Measurements from ENCODE around the gene VPS33B. TPM values are rescaled to one million over a fixed set of nuclear protein-coding genes. Genes with fewer than 3 reads are reported as not detected.

VPS33B gene
- total and polyA plus RNA-seq, 2 of the 13 experiments (the other 11 are each of a cell fraction or from before 2014, with no cell fraction given), result 15.8 to 16.5 TPM

DNA sequence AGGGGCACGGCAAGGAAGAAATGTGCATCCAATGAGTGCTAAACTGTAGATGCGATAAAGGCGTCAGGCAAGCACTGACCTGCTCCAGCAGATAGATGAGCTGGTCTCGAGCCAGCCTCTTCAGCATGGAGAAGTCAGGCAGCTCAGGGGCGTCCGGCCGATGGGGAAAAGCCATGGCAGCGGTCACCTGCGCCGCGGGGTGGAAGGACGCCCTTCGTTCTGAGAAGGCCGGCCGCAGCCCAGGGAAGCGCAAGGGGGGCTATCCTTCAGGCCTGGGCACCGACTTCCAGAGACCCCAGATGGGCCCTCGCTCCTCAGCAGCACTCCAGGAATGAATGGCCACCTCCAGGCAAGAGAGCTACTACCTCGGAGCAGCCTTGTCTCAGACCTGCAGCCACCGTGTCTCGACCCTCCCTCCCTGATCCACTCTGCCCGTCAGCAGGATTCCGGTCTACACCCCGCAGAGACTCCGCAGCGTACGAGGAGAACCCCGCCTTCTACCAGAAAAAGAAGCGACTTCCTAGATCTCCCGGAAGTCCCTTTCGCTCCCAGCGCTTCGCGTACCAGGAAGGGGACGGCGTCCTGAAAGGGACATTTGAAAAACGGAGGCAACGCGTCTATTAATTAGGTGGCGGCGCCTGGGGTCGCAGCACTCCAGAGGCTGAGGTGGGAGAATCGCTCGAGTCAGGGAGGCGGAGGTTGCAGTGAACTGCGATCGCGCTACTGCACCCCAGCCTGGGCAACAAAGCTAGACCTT is at the start of gene VPS33B (continued):
- TF ChIP-seq, protein P1, sequence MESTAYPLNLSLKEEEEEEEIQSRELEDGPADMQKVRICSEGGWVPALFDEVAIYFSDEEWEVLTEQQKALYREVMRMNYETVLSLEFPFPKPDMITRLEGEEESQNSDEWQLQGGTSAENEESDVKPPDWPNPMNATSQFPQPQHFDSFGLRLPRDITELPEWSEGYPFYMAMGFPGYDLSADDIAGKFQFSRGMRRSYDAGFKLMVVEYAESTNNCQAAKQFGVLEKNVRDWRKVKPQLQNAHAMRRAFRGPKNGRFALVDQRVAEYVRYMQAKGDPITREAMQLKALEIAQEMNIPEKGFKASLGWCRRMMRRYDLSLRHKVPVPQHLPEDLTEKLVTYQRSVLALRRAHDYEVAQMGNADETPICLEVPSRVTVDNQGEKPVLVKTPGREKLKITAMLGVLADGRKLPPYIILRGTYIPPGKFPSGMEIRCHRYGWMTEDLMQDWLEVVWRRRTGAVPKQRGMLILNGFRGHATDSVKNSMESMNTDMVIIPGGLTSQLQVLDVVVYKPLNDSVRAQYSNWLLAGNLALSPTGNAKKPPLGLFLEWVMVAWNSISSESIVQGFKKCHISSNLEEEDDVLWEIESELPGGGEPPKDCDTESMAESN (CRISPR knock-in tag; conservative IDR thresholded peaks at IDR 0.05), result no peak; the same call in 1 of the 2 replicates
- TF ChIP-seq NR2F2 (IDR thresholded peaks at IDR 0.05; ENCODE audit: borderline replicate concordance, low read depth), result no peak
- TF ChIP-seq NFE2 (CRISPR knock-in tag; IDR thresholded peaks at IDR 0.05), result no peak
- TF ChIP-seq, protein P2, sequence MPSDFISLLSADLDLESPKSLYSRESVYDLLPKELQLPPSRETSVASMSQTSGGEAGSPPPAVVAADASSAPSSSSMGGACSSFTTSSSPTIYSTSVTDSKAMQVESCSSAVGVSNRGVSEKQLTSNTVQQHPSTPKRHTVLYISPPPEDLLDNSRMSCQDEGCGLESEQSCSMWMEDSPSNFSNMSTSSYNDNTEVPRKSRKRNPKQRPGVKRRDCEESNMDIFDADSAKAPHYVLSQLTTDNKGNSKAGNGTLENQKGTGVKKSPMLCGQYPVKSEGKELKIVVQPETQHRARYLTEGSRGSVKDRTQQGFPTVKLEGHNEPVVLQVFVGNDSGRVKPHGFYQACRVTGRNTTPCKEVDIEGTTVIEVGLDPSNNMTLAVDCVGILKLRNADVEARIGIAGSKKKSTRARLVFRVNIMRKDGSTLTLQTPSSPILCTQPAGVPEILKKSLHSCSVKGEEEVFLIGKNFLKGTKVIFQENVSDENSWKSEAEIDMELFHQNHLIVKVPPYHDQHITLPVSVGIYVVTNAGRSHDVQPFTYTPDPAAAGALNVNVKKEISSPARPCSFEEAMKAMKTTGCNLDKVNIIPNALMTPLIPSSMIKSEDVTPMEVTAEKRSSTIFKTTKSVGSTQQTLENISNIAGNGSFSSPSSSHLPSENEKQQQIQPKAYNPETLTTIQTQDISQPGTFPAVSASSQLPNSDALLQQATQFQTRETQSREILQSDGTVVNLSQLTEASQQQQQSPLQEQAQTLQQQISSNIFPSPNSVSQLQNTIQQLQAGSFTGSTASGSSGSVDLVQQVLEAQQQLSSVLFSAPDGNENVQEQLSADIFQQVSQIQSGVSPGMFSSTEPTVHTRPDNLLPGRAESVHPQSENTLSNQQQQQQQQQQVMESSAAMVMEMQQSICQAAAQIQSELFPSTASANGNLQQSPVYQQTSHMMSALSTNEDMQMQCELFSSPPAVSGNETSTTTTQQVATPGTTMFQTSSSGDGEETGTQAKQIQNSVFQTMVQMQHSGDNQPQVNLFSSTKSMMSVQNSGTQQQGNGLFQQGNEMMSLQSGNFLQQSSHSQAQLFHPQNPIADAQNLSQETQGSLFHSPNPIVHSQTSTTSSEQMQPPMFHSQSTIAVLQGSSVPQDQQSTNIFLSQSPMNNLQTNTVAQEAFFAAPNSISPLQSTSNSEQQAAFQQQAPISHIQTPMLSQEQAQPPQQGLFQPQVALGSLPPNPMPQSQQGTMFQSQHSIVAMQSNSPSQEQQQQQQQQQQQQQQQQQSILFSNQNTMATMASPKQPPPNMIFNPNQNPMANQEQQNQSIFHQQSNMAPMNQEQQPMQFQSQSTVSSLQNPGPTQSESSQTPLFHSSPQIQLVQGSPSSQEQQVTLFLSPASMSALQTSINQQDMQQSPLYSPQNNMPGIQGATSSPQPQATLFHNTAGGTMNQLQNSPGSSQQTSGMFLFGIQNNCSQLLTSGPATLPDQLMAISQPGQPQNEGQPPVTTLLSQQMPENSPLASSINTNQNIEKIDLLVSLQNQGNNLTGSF (CRISPR knock-in tag; IDR thresholded peaks at IDR 0.05), result peak; percentile 85; the same call in 1 of the 2 replicates
- TF ChIP-seq, protein P3, sequence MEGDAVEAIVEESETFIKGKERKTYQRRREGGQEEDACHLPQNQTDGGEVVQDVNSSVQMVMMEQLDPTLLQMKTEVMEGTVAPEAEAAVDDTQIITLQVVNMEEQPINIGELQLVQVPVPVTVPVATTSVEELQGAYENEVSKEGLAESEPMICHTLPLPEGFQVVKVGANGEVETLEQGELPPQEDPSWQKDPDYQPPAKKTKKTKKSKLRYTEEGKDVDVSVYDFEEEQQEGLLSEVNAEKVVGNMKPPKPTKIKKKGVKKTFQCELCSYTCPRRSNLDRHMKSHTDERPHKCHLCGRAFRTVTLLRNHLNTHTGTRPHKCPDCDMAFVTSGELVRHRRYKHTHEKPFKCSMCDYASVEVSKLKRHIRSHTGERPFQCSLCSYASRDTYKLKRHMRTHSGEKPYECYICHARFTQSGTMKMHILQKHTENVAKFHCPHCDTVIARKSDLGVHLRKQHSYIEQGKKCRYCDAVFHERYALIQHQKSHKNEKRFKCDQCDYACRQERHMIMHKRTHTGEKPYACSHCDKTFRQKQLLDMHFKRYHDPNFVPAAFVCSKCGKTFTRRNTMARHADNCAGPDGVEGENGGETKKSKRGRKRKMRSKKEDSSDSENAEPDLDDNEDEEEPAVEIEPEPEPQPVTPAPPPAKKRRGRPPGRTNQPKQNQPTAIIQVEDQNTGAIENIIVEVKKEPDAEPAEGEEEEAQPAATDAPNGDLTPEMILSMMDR (CRISPR knock-in tag; IDR thresholded peaks at IDR 0.05), result peak; percentile 35
- TF ChIP-seq RCOR2 (CRISPR knock-in tag; IDR thresholded peaks at IDR 0.05), result no peak
- no peak for TF ChIP-seq TP53 (CRISPR knock-in tag; conservative IDR thresholded peaks at IDR 0.05)
- peak; percentile 55; the same call in 1 of the 2 replicates for TF ChIP-seq ZBTB7B (CRISPR knock-in tag; IDR thresholded peaks at IDR 0.05)
- TF ChIP-seq, protein P4, sequence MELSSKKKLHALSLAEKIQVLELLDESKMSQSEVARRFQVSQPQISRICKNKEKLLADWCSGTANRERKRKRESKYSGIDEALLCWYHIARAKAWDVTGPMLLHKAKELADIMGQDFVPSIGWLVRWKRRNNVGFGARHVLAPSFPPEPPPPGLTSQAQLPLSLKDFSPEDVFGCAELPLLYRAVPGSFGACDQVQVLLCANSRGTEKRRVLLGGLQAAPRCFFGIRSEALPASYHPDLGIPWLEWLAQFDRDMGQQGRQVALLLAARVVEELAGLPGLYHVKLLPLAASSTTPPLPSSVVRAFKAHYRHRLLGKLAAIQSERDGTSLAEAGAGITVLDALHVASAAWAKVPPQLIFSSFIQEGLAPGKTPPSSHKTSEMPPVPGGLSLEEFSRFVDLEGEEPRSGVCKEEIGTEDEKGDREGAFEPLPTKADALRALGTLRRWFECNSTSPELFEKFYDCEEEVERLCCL (CRISPR knock-in tag; IDR thresholded peaks at IDR 0.05; ENCODE audit: borderline replicate concordance), result no peak
- TF ChIP-seq ZBTB7A (CRISPR knock-in tag; IDR thresholded peaks at IDR 0.05), result no peak
- TF ChIP-seq, protein P5, sequence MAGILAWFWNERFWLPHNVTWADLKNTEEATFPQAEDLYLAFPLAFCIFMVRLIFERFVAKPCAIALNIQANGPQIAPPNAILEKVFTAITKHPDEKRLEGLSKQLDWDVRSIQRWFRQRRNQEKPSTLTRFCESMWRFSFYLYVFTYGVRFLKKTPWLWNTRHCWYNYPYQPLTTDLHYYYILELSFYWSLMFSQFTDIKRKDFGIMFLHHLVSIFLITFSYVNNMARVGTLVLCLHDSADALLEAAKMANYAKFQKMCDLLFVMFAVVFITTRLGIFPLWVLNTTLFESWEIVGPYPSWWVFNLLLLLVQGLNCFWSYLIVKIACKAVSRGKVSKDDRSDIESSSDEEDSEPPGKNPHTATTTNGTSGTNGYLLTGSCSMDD (CRISPR knock-in tag; IDR thresholded peaks at IDR 0.05), result no peak
- no peak for TF ChIP-seq ZNF33B (CRISPR knock-in tag; IDR thresholded peaks at IDR 0.05)
- TF ChIP-seq CREB1 (IDR thresholded peaks at IDR 0.05), result no peak
- peak; percentile 83 for TF ChIP-seq CREB1 (CRISPR knock-in tag; IDR thresholded peaks at IDR 0.05)
- TF ChIP-seq, protein P6, sequence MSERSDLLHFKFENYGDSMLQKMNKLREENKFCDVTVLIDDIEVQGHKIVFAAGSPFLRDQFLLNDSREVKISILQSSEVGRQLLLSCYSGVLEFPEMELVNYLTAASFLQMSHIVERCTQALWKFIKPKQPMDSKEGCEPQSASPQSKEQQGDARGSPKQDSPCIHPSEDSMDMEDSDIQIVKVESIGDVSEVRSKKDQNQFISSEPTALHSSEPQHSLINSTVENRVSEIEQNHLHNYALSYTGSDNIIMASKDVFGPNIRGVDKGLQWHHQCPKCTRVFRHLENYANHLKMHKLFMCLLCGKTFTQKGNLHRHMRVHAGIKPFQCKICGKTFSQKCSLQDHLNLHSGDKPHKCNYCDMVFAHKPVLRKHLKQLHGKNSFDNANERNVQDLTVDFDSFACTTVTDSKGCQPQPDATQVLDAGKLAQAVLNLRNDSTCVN (CRISPR knock-in tag; IDR thresholded peaks at IDR 0.05; ENCODE audit: borderline replicate concordance), result 0 out of 2 replicates have a peak, but pooled peaks have one; percentile 15
- peak; percentile 26; the same call in 1 of the 2 replicates for TF ChIP-seq ZBTB20 (CRISPR knock-in tag; IDR thresholded peaks at IDR 0.05; ENCODE audit: borderline replicate concordance, low read depth)
